GM19463 (cell line): ENCODE results near the gene ACOX2.

ENCODE experiments used
- ATAC-seq: cut with Tn5 transposase; IDR thresholded peaks from one replicate; pipeline ENCODE4 v1.9.1; 2021; ENCODE audit warnings: mild to moderate bottlenecking, moderate library complexity; ENCODE audit not compliant: unreplicated experiment

Gene ACOX2

GRCh38 chr3:58536501-58537411 is at the start of gene ACOX2:
TSS of gene ACOX2 (minus strand) at chr3:58537190. CDS start at chr3:58535106, 2,084 bp downstream.
- ATAC-seq = no peak

GRCh38 chr3:58585994-58586393 is 49.0 kb upstream of the ACOX2 start:
- no peak for ATAC-seq

GRCh38 chr3:58585005-58585786 is 48.2 kb upstream of the ACOX2 start:
- peak; percentile 97 for ATAC-seq

GRCh38 chr3:58584690-58585004 is 47.7 kb upstream of the ACOX2 start:
- ATAC-seq = no peak

GRCh38 chr3:58581328-58582091 is 44.5 kb upstream of the ACOX2 start:
- ATAC-seq = no peak

GRCh38 chr3:58580826-58581327 is 43.9 kb upstream of the ACOX2 start:
- ATAC-seq = no peak

GRCh38 chr3:58578873-58579272 is 41.9 kb upstream of the ACOX2 start:
- no peak for ATAC-seq

- no peak for ATAC-seq
Observed at GRCh38 chr3:58577269-58577821, 40.4 kb upstream of the ACOX2 start, which contains the start of gene FAM107A. TSS of gene FAM107A (minus strand) at chr3:58577391. CDS start at chr3:58569860, 7,531 bp downstream.

- ATAC-seq = no peak
Observed at GRCh38 chr3:58576716-58577115, 39.7 kb upstream of the ACOX2 start.

GRCh38 chr3:58575971-58576652 is 39.1 kb upstream of the ACOX2 start:
- no peak for ATAC-seq

- ATAC-seq = no peak
Observed at GRCh38 chr3:58574682-58575081, 37.7 kb upstream of the ACOX2 start.

- ATAC-seq = no peak
Observed at GRCh38 chr3:58574106-58574505, 37.1 kb upstream of the ACOX2 start.

- no peak for ATAC-seq
Observed at GRCh38 chr3:58573640-58574039, 36.6 kb upstream of the ACOX2 start.

GRCh38 chr3:58572634-58573230 is 35.7 kb upstream of the ACOX2 start:
- no peak for ATAC-seq

GRCh38 chr3:58572013-58572633 is 35.1 kb upstream of the ACOX2 start:
- no peak for ATAC-seq

GRCh38 chr3:58570851-58571250 is 33.9 kb upstream of the ACOX2 start:
- ATAC-seq = no peak

- no peak for ATAC-seq
Observed at GRCh38 chr3:58569287-58570001, 32.5 kb upstream of the ACOX2 start.

GRCh38 chr3:58568572-58569286 is 31.7 kb upstream of the ACOX2 start:
- no peak for ATAC-seq
